Sigmoid colon (tissue), 3 donors: Measurements from ENCODE around the gene CLDN7.

Experiments
- POLR2A ChIP-seq, 2 donors: fragments of 450-650 bp; IDR thresholded peaks; one replicate each; pipeline ENCODE4 v1.6.1; 2016; ENCODE audit warnings: antibody characterized with exemption in 2 of 2, mild to moderate bottlenecking in 2 of 2, moderate library complexity in 2 of 2
- TF ChIP-seq, protein P1 (sequence below), 4 experiments: fragments of 450-650 bp in 3 of 4; fragments of 200-600 bp in 1 of 4; IDR thresholded peaks; one replicate each; pipeline ENCODE4 v1.5.1; 2016 to 2019; ENCODE audit warnings: antibody characterized with exemption in 4 of 4, mild to moderate bottlenecking in 3 of 4, moderate library complexity in 2 of 4

DNA sequence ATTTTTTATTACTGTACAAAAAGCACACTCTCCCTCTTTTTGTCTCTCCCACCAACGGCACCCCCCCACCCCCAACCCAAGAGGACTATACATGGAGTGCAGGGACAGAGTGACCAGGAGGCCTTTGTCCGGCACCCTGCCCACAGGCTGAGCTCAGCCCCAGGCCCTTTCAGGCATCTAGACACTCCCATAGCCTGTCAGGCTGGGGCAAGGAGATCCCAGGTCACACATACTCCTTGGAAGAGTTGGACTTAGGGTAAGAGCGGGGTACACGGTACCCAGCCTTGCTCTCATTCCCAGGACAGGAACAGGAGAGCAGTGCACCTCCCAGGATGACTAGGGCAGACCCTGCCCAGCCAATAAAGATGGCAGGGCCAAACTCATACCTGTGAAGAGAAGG lies 2.1 kb downstream of the CLDN7 start:
- TF ChIP-seq, protein P1, sequence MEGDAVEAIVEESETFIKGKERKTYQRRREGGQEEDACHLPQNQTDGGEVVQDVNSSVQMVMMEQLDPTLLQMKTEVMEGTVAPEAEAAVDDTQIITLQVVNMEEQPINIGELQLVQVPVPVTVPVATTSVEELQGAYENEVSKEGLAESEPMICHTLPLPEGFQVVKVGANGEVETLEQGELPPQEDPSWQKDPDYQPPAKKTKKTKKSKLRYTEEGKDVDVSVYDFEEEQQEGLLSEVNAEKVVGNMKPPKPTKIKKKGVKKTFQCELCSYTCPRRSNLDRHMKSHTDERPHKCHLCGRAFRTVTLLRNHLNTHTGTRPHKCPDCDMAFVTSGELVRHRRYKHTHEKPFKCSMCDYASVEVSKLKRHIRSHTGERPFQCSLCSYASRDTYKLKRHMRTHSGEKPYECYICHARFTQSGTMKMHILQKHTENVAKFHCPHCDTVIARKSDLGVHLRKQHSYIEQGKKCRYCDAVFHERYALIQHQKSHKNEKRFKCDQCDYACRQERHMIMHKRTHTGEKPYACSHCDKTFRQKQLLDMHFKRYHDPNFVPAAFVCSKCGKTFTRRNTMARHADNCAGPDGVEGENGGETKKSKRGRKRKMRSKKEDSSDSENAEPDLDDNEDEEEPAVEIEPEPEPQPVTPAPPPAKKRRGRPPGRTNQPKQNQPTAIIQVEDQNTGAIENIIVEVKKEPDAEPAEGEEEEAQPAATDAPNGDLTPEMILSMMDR (IDR thresholded peaks at IDR 0.05) = no peak
- no peak for TF ChIP-seq POLR2A (IDR thresholded peaks at IDR 0.05)
